NCI-H2029 treated with DMSO at 0.1 percent for 48 hours (cell line): Measurements from ENCODE around the gene LIPE.
"Not testable (repeated sequence)": the region's sequence is repeated elsewhere in the genome, so short reads cannot be mapped to it uniquely, and the experiment has no call there.

Experiments
- DNase-seq: peaks from one replicate; lab custom pipeline; 2025; lab: John Stamatoyannopoulos, UW

The LIPE gene

GRCh38 chr19:42448306-42448705 is 21.1 kb upstream of the LIPE start:
- DNase-seq = not testable (repeated sequence)

GRCh38 chr19:42445948-42446347 is 18.8 kb upstream of the LIPE start:
- DNase-seq = no peak

GRCh38 chr19:42443944-42444398 is 16.8 kb upstream of the LIPE start:
- no peak for DNase-seq

- DNase-seq = peak; percentile 43
These were observed 15.6 kb upstream of the LIPE start, which contains the start of gene CXCL17 for GRCh38 chr19:42442833-42443232. CXCL17 (minus strand) TSS chr19:42442946; CDS start chr19:42442832, 114 bp downstream.

GRCh38 chr19:42441049-42441445 is 13.9 kb upstream of the LIPE start:
- DNase-seq = no peak

GRCh38 chr19:42440357-42441048 is 13.3 kb upstream of the LIPE start:
- DNase-seq = no peak

GRCh38 chr19:42436006-42436405 is 8.8 kb upstream of the LIPE start:
- no peak for DNase-seq

- no peak for DNase-seq
These were observed 8.1 kb upstream of the LIPE start for GRCh38 chr19:42435316-42435715.

GRCh38 chr19:42433503-42434260 is 6.5 kb upstream of the LIPE start:
- DNase-seq = peak; percentile 17

- no peak for DNase-seq
These were observed 4.3 kb upstream of the LIPE start for GRCh38 chr19:42431486-42431885.

GRCh38 chr19:42428676-42429075 is 1.5 kb upstream of the LIPE start:
- no peak for DNase-seq

GRCh38 chr19:42426643-42427042 is 545 bp downstream of the LIPE start:
- no peak for DNase-seq

- DNase-seq = no peak
These were observed 2.5 kb downstream of the LIPE start for GRCh38 chr19:42424712-42425131.

GRCh38 chr19:42424345-42424707 is 2.9 kb downstream of the LIPE start:
- DNase-seq = no peak

GRCh38 chr19:42423462-42424344 is 3.5 kb downstream of the LIPE start:
- DNase-seq = peak; percentile 74

GRCh38 chr19:42422901-42423461 is 4.2 kb downstream of the LIPE start:
- DNase-seq = no peak

- no peak for DNase-seq
These were observed 4.9 kb downstream of the LIPE start for GRCh38 chr19:42422092-42422900.

GRCh38 chr19:42421591-42422031 is 5.6 kb downstream of the LIPE start:
- DNase-seq = no peak

GRCh38 chr19:42421101-42421500 is 6.1 kb downstream of the LIPE start:
- no peak for DNase-seq

GRCh38 chr19:42420055-42420544 is 7.1 kb downstream of the LIPE start:
- no peak for DNase-seq

GRCh38 chr19:42419309-42419708 is 7.9 kb downstream of the LIPE start:
- DNase-seq = no peak
